Tibial artery (tissue), 4 donors: ENCODE data around the gene VPS13A.
A peak's percentile ranks its signal among the peaks of the same experiment; 100 is the strongest.

Experiments used
- DNase-seq, 2 donors: peaks; one replicate each; pipeline ENCODE4 v3.0.0-alpha.2; 2019
- H3K27ac ChIP-seq, 2 donors: fragments of 200-600 bp; sonication (generic) in 1 of 2; 1 replicate in 1 of 2; 2 replicates in 1 of 2; pipeline ENCODE4 v1.5.1; 2018 to 2019; ENCODE audit warnings: mild to moderate bottlenecking in 1 of 2
- H3K27me3 ChIP-seq, 2 donors: fragments of 200-600 bp; sonication (generic) in 1 of 2; one replicate each; pipeline versions ENCODE4 v1.5.1 to v1.6.0; 2016 to 2019
- H3K36me3 ChIP-seq, 3 donors: fragments of 200-600 bp; sonication (generic) in 2 of 3; one replicate each; pipeline ENCODE4 v1.5.1; 2016 to 2019; ENCODE audit warnings: mild to moderate bottlenecking in 2 of 3
- H3K4me1 ChIP-seq, 4 donors: fragments of 200-600 bp; sonication (generic) in 2 of 4; 1 replicate in 3 of 4; 2 replicates in 1 of 4; pipeline ENCODE4 v1.5.1; 2016 to 2019
- H3K4me3 ChIP-seq, 2 donors: fragments of 200-600 bp; sonication (generic) in 1 of 2; 1 replicate in 1 of 2; 2 replicates in 1 of 2; pipeline ENCODE4 v1.5.1; 2018 to 2019; ENCODE audit warnings: mild to moderate bottlenecking in 2 of 2
- H3K9me3 ChIP-seq, 3 donors: fragments of 200-600 bp; sonication (generic) in 1 of 3; one replicate each; pipeline ENCODE4 v1.5.1; 2016 to 2019
- CTCF ChIP-seq, 2 experiments: fragments of 200-600 bp in 1 of 2; fragments of 450-650 bp in 1 of 2; IDR thresholded peaks; one replicate each; pipeline ENCODE4 v1.5.1; 2017 to 2019; ENCODE audit warnings: antibody characterized with exemption in 2 of 2, mild to moderate bottlenecking in 1 of 2, moderate library complexity in 1 of 2
- intact Hi-C: fragments of 100-400 bp; cut with DNase I; formaldehyde crosslinking; loops from one replicate; pipeline ENCODE4 v1.15.0; 2023; ENCODE audit warnings: low total_unique reads

VPS13A gene

GRCh38 chr9:77177143-77177893 lies at the start of gene VPS13A:
TSS of gene VPS13A (plus strand) at chr9:77177534. CDS start at chr9:77177705, 171 bp downstream.
- Histone ChIP-seq H3K36me3 (no peaks in the 10 kb centered on the region), H3K27ac (peak within 1 kb of the TSS; percentile 74 to 90), H3K27me3 (no peaks in the 10 kb centered on the region), H3K9me3 (no peaks in the 10 kb centered on the region), H3K4me1 (peaks cover 0 to 41% (median 7%) of the 10 kb centered on the region in 4 donors), H3K4me3 (peak within 1 kb of the TSS; percentile 61 to 78)
- peak; percentile 91 to 97 for DNase-seq
- peak in 1 of 2 experiments; percentile 30 for TF ChIP-seq CTCF (IDR thresholded peaks at IDR 0.05)
- intact Hi-C loops, result loop anchor here (5.0 kb wide), 1 partner anchor 780 kb away; no protein-coding TSS in a partner anchor

- no peak for DNase-seq
- intact Hi-C loops, result no loop called here
- peaks cover 0 to 4% of the 10 kb centered on the region in 2 donors for H3K27me3 ChIP-seq
- no peak overlapping the region for H3K4me3 ChIP-seq
- no peaks in the 10 kb centered on the region for H3K36me3 ChIP-seq
- TF ChIP-seq CTCF (IDR thresholded peaks at IDR 0.05), result no peak
- no peak overlapping the region for H3K27ac ChIP-seq
- no peaks in the 10 kb centered on the region for H3K4me1 ChIP-seq
- peaks cover 0 to 16% (median 0%) of the 10 kb centered on the region in 3 donors for H3K9me3 ChIP-seq
These were observed 49.1 kb upstream of the VPS13A start for GRCh38 chr9:77128125-77128789.

GRCh38 chr9:77131399-77131798 lies 45.9 kb upstream of the VPS13A start:
- intact Hi-C loops, result no loop called here
- no peak for TF ChIP-seq CTCF (IDR thresholded peaks at IDR 0.05)
- Histone ChIP-seq H3K27ac (no peak overlapping the region), H3K4me1 (no peaks in the 10 kb centered on the region), H3K27me3 (peaks cover 0 to 4% of the 10 kb centered on the region in 2 donors), H3K36me3 (no peaks in the 10 kb centered on the region), H3K4me3 (no peak overlapping the region), H3K9me3 (peaks cover 0 to 12% (median 0%) of the 10 kb centered on the region in 3 donors)
- DNase-seq, result no peak

GRCh38 chr9:77133011-77133410 lies 44.3 kb upstream of the VPS13A start:
- Histone ChIP-seq H3K9me3 (peaks cover 0 to 12% (median 0%) of the 10 kb centered on the region in 3 donors), H3K4me3 (no peak overlapping the region), H3K36me3 (no peaks in the 10 kb centered on the region), H3K27ac (no peak overlapping the region), H3K4me1 (no peaks in the 10 kb centered on the region), H3K27me3 (peaks cover 0 to 7% of the 10 kb centered on the region in 2 donors)
- intact Hi-C loops, result no loop called here
- no peak for DNase-seq
- TF ChIP-seq CTCF (IDR thresholded peaks at IDR 0.05), result no peak

GRCh38 chr9:77142366-77142765 lies 35.0 kb upstream of the VPS13A start:
- no peak overlapping the region for H3K27ac ChIP-seq
- H3K9me3 ChIP-seq, result no peaks in the 10 kb centered on the region
- intact Hi-C loops, result no loop called here
- no peak for TF ChIP-seq CTCF (IDR thresholded peaks at IDR 0.05)
- no peaks in the 10 kb centered on the region for H3K4me1 ChIP-seq
- H3K27me3 ChIP-seq, result peaks cover 0 to 3% of the 10 kb centered on the region in 2 donors
- no peak overlapping the region for H3K4me3 ChIP-seq
- H3K36me3 ChIP-seq, result no peaks in the 10 kb centered on the region
- no peak for DNase-seq
